Activated gamma-delta T cell (primary cell): ENCODE data around the gene CEACAM16.
"Not testable (repeated sequence)": the region's sequence is repeated elsewhere in the genome, so short reads cannot be mapped to it uniquely, and the experiment has no call there.

Source experiments
- DNase-seq: peaks from one replicate; lab custom pipeline; 2025; lab: John Stamatoyannopoulos, UW
- total RNA-seq, 2 donors: gene quantifications; one replicate each; lab custom pipeline; 2026; lab: John Stamatoyannopoulos, UW

CEACAM16 gene, protein sequence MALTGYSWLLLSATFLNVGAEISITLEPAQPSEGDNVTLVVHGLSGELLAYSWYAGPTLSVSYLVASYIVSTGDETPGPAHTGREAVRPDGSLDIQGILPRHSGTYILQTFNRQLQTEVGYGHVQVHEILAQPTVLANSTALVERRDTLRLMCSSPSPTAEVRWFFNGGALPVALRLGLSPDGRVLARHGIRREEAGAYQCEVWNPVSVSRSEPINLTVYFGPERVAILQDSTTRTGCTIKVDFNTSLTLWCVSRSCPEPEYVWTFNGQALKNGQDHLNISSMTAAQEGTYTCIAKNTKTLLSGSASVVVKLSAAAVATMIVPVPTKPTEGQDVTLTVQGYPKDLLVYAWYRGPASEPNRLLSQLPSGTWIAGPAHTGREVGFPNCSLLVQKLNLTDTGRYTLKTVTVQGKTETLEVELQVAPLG
- total RNA-seq: 0 reads per million in 2 donors

DNA sequence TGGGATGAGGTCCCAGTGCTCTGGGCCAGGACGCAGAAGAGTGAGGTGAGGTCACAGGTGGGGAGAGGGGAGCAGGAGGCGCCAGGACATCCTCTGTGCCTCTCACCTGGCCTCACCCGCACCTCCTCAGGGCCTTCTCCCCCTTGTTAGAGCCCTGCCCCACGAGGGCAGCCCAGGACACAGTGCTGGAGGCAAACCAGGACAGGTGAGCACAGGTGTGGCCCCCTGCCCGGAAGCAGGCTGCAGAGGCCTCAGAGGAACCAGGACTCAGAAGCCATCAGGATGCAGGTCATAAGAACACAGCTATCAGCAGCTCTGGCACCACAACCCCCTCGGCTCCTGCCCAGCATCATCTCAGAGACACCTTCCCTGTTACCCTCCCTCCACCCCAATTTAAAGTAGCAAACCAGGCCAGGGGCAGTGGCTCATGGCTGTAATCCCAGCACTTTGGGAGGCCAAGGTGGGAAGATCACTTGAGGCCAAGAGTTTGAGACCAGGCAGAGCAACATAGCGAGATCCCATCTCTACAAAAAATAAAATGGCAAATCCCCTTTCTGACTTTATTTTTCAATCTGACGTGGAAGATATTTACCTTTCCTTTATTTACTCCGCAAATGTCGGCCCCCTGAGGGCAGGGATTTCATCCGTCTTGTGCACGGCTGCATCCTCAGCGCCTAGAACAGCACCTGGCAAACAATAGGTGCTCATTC is at the start of gene CEACAM16:
TSS of gene CEACAM16 (plus strand) at position 660 of the 710 bp plus-strand sequence. CDS start 2,306 bp downstream, outside the sequence.
- DNase-seq: no peak

DNA sequence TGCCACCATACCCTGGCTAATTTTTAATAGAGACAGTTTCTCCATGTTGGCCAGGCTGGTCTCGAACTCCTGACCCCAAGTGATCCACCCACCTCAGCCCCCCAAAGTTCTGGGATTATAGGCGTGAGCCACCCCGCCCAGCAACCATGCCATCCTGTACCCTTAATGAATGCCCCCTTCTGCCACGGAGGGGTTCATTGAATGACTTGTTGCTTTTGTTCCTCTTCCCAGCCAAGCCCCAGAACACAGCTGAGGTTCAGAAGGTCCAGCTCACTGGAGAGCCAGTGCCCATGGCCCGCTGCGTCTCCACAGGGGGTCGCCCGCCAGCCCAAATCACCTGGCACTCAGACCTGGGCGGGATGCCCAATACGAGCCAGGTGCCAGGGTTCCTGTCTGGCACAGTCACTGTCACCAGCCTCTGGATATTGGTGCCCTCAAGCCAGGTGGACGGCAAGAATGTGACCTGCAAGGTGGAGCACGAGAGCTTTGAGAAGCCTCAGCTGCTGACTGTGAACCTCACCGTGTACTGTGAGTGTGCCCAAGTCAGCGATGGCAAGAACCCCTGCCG is 49.3 kb upstream of the CEACAM16 start:
- DNase-seq: no peak

DNA sequence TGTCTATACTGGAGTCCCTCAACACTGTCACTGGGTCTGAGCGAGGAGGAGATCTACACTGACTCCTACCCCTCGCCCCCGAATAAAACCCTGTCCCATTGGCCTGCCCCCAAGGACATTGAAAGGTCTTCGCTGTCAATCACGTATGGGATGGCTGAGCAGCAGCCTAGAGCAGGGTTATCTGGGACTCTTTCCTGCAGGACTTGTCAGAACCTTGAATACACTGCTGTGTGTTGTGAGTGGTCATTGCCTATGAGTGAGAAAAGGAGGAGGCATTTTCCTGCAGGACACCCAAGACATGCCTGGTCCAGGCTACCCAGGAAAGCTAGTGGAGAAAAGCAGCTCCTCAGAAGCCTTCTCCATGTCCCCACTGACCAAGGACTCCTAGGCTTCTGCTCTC is 45.6 kb upstream of the CEACAM16 start:
- no peak for DNase-seq

DNA sequence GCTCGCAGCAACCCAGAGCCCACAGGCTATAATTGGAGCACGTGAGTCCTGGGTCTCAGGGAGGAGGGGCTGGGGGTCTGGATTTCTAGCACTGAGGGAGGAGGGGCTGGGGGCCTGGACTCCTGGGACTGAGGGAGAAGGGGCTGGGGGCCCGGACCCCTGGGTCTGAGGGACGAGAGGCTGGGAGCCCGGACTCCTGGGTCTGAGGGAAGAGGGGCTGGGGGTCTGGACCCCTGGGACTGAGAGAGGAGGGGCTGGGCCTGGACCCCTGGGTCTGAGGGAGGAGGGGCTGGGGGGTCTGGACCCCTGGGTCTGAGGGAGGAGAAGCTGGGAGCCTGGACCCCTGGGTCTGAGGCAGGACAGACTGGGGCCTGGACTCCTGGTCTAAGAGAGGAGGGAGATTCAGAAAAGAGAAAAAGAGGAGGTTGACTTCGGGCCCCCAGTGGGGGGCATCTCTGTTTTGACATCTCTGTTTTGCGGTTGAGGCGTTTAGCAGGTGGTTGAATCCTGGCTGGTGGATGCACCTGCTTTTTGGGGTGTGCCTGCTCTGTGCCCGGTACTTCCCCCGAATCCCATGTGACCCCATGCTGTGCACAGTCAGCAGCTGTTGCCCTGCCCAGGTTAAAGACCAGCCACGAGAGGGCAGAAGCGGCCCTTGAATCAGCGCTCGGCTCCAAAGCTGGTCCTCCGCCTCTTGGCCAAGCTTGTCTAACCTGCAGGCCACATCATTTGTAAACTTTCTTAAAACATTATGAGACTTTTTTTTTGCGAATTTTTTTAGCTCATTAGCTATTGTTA is 44.8 kb upstream of the CEACAM16 start:
- no peak for DNase-seq

DNA sequence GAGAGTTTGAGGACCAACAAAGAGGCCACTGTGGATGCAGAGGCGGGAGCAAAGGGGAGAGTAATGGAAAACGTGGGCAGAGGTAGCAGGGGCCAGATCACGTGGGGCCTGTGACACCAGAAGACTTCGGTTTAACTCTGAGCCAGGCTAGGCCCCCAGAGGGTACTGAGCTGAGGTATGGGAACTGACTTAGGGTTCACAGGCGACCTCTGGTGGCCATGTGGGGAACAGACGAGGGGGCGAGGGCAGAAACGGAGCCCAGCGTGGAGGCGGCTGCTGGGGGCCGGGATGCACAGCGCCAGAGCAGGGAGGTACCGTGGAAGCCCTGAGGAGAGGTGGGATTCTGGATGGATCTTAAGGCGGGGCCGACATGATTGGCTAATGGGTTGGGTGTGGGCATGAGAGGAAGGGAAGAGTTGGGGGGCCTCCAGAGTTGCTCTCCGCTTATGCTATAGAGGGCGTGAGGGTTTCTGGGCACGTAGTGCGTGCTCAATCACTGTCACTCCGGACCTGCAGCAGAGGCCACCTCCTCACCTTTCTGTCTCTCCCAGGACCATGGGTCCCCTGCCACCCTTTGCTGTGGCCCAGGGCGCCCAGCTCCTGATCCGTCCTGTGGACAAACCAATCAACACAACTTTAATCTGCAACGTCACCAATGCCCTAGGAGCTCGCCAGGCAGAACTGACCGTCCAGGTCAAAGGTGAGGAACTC is 41.6 kb upstream of the CEACAM16 start:
- DNase-seq: no peak

DNA sequence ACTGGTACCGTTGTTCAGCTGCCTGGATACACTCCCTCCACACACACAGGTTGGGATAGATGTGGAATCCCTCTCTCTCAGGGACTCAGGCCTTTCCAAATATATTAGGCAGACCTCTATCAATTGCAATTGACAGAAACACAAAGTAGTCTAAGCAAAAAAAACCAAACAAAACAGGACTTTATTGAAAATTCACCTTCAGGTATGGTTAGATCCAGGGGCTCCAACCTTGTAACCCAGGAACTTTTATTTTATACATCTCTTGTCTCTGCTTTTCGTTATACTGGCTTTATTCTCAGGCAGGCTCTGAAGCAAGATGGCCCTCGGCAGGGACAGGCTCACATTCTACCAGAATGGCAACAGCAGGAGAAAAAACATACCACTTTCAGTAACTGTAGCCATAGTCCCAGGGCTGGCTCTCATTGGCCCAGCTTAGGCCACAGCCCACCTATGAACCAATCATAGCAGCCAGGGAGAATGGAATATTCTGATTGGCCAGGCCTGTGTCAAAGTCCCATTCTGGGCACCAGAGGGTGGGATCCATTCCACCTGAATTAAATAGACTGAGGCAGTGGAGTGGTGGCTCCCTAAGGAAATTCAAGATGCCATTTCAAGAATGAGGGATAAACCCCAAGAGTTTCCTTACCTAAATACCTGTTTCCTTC is 40.8 kb upstream of the CEACAM16 start:
- DNase-seq: no peak

DNA sequence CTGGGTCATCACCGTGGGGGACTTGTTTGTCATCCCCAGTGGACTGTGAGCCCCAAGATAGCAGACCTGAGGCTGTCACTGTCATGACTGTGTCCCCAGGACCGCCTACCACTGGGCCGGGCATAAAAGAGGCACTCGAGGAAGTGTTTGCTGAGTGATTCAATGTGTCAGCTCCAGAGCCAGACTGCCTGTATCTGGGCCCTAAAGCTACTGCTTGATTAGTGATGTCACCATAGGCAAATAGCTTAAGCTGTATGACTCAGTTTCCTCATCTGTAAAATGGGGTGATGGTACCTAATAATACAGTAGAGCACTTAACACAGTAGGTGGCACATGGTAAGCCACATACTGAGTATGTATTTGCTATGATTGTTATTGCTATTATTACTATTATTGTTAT is 38.9 kb upstream of the CEACAM16 start:
- DNase-seq: no peak

DNA sequence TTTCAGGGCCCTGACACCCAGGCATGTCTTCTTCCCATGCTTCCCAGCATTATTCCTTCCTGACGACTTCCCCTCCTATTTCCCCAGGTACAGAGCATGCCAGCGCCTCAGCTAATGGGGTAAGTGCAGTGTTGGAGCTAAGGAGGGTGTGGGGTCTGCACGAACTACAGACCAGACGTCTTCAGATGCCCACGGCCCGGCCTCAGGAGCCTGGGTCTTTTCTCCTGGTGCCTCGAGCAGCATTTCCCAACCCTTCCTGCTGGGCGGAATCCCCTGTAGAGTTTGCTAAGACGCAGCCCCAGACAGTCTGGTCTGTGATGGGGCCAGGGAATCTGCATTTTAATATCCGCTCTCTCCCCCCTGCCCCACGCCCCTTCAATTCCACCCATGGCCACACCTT is 37.7 kb upstream of the CEACAM16 start:
- no peak for DNase-seq

DNA sequence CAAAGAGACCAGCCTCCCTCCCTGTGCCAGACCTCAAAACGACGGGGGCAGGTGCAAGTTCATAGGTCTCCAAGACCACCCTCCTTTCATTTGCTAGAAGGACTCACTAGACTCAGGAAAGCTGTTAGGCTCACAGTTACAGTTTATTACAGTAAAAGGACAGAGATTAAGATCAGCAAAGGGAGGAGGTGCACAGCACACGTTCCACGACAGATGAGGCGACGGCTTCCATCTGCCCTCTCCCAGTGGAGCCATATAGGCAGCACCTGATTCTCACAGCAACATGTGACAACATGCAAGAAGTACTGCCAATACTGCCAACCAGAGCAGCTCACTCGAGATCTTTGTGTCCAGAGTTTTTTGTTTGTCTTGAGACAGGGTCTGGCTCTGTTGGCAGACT is 37.0 kb upstream of the CEACAM16 start:
- no peak for DNase-seq

DNA sequence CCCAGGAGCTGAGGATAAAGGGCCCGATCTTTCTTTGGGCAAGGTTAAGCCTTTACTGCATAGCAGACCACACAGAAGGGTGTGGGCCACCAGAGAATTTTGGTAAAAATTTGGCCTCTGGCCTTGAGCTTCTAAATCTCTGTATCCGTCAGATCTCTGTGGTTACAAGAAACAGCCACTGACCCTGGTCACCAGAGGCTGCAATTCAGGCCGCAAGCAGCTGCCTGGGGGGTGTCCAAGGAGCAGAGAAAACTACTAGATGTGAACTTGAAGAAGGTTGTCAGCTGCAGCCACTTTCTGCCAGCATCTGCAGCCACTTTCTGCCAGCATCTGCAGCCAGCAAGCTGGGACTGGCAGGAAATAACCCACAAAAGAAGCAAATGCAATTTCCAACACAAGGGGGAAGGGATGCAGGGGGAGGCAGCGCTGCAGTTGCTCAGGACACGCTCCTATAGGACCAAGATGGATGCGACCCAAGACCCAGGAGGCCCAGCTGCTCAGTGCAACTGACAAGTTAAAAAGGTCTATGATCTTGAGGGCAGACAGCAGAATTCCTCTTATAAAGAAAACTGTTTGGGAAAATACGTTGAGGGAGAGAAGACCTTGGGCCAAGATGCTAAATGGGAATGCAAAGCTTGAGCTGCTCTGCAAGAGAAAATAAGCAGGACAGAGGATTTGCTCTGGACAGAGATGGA is 36.1 kb upstream of the CEACAM16 start:
- no peak for DNase-seq

DNA sequence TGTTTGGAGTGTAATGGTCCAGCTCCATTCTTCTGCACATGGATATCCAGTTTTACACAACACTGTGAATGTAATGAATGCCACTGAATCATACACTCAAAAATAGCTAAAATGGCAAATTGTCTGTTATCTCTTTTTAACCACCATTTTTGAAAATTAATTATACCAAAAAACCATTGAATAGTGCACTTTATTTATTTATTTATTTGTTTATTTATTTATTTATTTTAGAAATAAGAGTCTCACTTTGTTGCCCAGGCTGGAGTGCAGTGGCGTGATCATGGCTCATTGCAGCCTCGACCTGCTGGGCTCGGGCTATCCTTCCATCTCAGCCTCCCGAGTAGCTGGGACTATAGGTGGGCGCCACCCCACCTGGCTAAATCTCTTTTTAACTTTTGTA is 35.0 kb upstream of the CEACAM16 start:
- DNase-seq: no peak

DNA sequence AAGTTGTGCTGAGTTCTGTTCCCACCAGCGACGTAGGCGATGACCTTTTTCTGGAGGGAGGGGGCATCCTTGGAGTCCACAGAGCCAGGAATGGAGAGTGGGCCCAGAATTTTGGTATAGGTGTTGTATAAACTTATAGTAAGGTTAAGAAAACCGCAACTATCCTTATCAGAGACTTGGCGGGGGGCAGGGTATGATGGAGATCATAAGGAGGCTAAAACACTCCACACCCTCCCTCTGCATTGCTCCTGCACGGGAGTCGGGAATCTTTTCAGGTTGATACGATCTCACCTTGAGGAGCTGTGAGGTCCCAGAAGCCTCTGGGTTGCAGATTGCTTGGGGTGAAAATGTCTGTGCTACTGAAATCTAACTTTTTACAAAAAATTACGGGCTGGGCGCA is 34.0 kb upstream of the CEACAM16 start:
- no peak for DNase-seq

DNA sequence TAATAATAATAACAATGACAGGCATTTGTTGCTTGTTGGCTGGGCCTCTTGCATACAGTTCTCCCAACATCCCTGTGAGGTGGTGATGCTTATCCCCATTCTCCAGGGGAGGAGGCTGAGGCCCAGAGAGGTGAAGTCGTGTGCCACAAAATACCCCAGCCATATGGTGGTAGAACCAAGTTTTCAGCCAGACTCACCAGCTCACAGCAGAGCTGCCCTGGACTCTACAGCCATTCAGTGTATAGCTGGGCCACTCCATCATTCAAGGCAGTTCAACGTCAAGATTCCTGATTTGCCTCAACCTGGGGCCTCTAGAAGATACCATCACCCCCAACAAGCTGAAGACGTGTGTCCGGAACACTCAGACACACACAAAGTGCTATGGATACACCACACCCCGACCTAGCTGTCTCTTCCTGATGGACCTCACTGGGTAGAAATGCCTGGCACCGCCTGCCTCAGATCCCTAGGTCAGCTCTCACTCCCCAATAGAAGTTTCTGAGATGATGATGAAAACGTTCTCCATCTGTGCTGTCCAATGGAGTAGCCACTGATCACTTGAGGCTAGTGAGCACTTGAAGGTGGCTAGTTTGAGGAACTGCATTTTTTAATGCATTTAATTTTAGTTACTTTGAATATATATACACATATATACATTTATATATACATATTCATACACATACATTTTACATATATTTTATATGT is 31.9 kb upstream of the CEACAM16 start:
- DNase-seq: no peak

DNA sequence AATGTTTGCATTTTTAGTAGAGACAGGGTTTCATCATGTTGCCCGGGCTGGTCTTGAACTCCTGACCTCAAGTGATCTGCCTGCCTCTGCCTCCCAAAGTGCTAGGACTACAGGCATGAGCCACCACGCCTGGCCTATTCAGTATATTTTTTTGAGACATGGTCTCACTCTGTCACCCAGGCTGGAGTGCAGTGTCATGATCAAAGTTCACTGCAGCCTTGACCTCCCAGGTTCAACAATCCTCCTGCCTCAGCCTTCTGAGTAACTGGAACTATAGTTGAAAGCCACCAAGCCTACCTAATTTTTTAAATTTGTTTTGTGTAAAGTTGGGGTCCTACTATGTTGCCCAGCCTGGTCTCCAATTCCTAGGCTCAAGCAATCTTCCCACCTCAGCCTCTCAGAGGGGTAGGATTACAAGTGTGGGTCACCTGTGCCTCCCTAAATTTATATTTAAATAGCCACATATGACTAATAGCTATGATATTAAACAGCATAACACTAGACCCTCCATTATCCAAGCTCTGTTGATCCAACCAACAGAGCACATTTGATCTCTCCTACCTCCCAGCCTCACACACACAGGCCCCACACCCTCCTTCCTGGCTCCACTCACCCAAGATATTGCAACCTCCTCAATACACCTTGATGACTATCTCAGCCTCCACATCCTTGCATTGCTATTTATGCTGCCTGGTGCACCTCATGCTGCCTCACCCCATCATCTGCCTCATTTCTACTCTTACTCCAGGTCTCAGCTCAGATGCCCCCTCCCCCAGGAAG is 29.8 kb upstream of the CEACAM16 start:
- DNase-seq: no peak

DNA sequence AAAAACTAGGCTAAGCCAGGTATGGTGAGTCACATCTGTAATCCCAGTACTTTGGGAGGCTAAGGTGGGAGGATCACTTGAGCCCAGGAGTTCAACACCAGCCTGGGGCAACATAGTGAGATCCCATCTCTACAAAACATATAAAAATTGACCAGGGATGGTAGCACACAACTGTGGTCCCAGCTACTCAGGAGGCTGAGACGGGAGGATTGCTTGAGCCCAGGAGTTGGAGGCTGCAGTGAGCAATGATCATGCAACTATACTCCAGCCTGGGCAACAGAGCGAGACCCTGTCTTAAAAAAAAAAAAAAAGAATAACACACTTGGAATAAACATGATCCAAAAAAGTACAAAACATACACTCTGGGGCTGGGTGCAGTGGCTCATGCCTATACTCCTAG is 28.9 kb upstream of the CEACAM16 start:
- DNase-seq: not testable (repeated sequence)

DNA sequence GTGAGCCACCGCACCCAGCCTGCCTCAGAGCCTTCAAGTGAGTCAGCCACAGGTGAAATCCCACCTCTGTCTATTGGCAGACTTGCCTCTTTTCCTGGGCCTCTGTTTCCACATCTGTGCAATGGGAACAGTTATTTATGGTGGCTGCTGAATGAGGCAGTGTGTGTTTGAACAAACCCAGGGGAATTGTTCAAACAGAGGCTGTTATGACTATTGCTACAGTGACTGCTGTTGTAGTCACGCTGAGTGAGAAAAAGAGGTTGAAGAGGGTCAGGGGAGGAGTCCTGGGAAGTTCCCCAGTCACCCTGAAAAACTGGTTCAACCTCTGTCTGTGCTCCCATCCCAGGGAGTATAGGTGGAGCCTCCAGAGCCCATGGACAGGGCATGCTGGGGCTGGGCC is 27.6 kb upstream of the CEACAM16 start, which contains the start of gene CEACAM19:
TSS of gene CEACAM19 (plus strand) at position 83 of the 400 bp plus-strand sequence. CDS start 450 bp downstream, outside the sequence.
- no peak for DNase-seq

DNA sequence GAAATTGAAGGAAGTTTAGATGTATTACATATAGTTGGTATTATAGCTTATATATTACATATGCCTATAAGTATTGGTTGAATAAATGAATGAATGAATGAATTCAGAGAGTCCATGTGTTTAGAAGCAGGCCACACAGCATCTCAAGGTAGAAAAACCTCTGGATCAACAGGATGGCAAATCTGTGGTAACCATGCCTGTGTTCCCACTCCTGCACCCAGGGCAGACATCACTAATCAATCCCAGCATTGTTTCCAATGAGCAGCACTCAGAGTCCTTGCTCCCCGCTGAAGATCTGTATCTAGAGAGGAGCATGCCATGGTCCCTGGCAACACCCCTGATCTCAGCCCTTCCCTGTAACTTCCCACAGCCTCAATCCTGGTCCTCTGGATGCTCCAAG is 26.7 kb upstream of the CEACAM16 start:
- DNase-seq: no peak

DNA sequence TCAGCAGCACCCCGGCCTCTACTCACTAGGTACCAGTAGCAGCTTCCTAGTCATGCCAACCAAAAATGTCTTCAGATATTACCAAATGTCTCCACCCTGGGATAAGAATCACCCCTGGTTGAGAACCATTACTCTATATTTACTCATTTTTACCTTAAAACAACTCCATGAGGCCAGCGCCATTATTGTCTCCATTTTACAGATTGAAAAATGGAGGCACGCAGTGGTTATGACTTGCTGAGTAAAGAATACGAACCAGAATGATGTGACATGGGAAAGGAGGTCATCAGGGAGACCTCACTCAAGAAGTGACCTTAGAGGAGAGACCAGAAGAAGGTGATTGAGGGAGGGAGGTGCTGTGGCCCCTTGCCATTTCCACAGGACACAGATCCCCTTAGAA is 25.4 kb upstream of the CEACAM16 start:
- no peak for DNase-seq

DNA sequence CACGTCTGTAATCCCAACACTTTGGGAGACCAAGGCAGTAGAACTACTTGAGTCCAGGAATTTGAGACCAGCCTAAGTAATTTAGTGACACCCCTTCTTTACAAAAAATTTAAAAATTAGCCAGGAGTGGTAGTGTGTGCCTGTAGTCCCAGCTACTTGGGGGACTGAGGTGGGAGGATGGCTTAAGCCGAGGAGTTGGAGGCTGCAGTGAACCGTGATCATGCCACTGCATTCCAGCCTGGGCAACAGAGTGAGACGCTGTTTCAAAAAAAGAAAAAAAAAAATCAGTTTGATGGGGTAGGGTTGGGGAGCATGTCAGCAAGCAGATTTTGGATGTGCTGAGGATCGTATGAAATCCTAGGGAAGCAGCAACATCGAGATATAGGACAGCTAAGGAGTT is 23.4 kb upstream of the CEACAM16 start:
- DNase-seq: no peak
